IPS DF 6.9 (cell line): ENCODE measurements around the gene SPNS2.

Source experiments
- DNase-seq: peaks from one replicate; pipeline ENCODE4 v3.0.0-alpha.2; 2013; ENCODE audit warnings: low read depth, low spot score
- H3K27ac ChIP-seq: one replicate; pipeline ENCODE4 v1.5.1; 2013; ENCODE audit warnings: low read length, control low read depth
- H3K27me3 ChIP-seq: 2 replicates; pipeline ENCODE4 v1.6.1; 2013; ENCODE audit warnings: mild to moderate bottlenecking, low read length; ENCODE audit not compliant: control insufficient read depth, insufficient read depth
- H3K36me3 ChIP-seq: 2 replicates; pipeline ENCODE4 v1.6.1; 2013; ENCODE audit warnings: low read length; ENCODE audit not compliant: control insufficient read depth, insufficient read depth
- H3K4me1 ChIP-seq: 2 replicates; pipeline ENCODE4 v1.6.1; 2013; ENCODE audit warnings: low read length; ENCODE audit not compliant: control insufficient read depth, insufficient read depth
- H3K4me3 ChIP-seq: 2 replicates; pipeline ENCODE4 v1.5.1; 2013; ENCODE audit warnings: mild to moderate bottlenecking, low read length
- H3K9me3 ChIP-seq: 2 replicates; pipeline ENCODE4 v1.6.1; 2013; ENCODE audit warnings: low read length, inconsistent platforms; ENCODE audit not compliant: control insufficient read depth, insufficient read depth
- WGBS: extraction: QIAGEN DNeasy Blood & Tissue Kit; methylation state at CpG from one replicate; pipeline ENCODE4 v1.1.7; 2013; ENCODE audit warnings: mixed read lengths, missing lambda C conversion rate; ENCODE audit not compliant: insufficient read length, insufficient coverage; 5-methylcytosine and 5-hydroxymethylcytosine counted together

SPNS2 gene

GRCh38 chr17:4559966-4560365, 61.3 kb downstream of the SPNS2 start:
- H3K36me3 ChIP-seq: no peaks in the 10 kb centered on the region; the same call in 1 of the 2 replicates
- no peak overlapping the region for H3K4me3 ChIP-seq
- no peaks in the 10 kb centered on the region for H3K27me3 ChIP-seq
- H3K4me1 ChIP-seq: peaks cover 3% of the 10 kb centered on the region
- H3K9me3 ChIP-seq: no peaks in the 10 kb centered on the region
- no peak overlapping the region for H3K27ac ChIP-seq
- no peak for DNase-seq
- no CpG with 5 or more reads among the region's 5 CpGs for WGBS

DNA sequence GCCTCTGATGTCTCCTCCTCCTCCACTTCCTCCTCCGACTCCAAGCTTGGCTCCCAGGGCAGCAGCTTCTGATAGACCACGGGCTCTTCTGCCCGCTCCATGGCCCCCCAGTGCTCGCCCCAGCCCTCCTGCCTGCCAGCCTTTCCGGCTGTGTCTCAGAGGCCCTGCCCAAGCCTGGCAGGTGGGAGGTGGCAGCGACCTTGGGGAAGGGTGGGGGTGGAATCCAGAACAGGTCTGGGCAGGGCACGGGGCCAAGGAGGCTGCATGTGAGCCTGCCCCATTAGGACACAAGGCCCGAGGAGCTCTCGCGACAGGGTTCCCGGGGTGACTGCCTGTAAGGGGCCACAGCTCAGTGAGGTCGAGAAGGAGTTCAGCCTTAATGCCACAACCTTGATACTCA, 61.7 kb downstream of the SPNS2 start, which contains the start of gene GGT6:
Gene GGT6, minus strand, starts transcription at position 157 of the 400 bp plus-strand sequence. Its CDS starts 56 bp downstream, at position 101.
- no peaks in the 10 kb centered on the region for H3K27me3 ChIP-seq
- no CpG with 5 or more reads among the region's 12 CpGs for WGBS
- no peak within 1 kb of the TSS for H3K27ac ChIP-seq
- no peak within 1 kb of the TSS for H3K4me3 ChIP-seq
- H3K4me1 ChIP-seq: peaks cover 3% of the 10 kb centered on the region
- no peaks in the 10 kb centered on the region; the same call in 1 of the 2 replicates for H3K36me3 ChIP-seq
- DNase-seq: no peak
- H3K9me3 ChIP-seq: no peaks in the 10 kb centered on the region

DNA sequence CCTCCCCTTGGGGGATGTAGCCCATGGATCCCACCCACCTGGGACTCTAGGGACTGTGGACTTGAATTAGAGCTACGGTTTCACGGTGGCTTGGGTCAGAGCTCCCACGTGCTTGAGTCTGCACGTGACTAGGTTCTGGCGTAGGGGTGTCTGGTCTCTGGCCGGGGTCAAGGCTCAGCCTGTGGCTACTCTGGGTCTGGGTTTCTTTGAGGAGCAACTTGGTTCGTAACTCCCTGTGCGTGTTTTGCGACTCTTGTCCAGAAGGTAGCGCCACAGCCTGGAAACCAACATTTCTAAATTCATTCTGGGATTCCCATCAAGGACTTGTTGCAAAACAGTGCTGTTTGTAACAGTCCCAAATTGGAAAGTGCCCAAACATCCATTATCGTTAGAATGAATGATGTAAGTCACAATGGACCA, 62.2 kb downstream of the SPNS2 start:
- H3K9me3 ChIP-seq: no peaks in the 10 kb centered on the region
- no peaks in the 10 kb centered on the region for H3K27me3 ChIP-seq
- whole genome bisulfite sequencing: no CpG with 5 or more reads among the region's 11 CpGs
- peaks cover 3% of the 10 kb centered on the region for H3K4me1 ChIP-seq
- H3K4me3 ChIP-seq: no peak overlapping the region
- H3K36me3 ChIP-seq: no peaks in the 10 kb centered on the region; the same call in 1 of the 2 replicates
- no peak overlapping the region for H3K27ac ChIP-seq
- no peak for DNase-seq

DNA sequence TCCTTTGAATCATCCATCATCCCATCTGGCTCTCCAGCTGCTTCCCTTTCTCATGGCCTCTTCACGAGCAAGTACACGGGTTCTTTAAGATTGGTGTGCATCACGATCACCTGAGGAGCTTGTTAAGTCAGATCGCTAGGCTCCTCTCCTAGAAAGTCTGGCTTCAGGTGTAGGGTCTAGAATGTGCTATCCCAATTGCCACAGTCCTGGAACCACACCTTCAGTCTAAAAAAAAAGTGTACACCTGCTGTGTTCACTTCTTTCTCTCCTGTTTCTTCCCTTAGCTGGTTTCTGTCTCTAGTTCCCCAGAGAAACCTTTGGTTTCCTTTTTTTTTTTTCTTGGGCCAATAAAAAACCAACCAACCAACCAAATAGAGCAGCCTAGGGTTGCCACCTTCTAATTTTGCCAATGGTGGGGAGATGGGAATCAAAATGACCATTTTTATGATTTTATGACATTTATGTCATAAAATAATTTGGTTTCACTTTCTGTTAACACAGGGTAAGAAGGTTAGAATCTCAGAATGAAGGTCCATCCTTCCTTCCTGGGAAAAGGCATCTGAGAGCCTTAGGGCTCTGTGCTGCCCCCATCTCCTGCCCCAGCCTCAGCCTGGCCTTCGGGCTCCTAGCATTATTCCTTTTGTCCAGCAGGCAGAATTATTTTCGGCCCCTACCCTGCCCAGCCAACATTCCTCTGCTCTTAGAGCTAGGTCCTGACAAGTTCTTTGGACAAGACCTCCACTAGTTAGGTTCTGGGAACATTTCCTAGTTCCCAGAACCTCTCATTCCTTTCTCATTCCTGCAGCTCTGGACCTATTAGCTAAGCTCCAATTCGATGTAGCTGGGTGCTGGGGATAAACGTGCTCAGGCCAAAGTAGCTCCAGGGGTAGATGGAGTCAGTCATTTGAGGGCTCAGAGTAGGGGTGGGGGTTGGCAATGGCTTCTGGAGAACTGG, 63.6 kb downstream of the SPNS2 start:
- no peaks in the 10 kb centered on the region for H3K9me3 ChIP-seq
- H3K27ac ChIP-seq: no peak overlapping the region
- no peak overlapping the region for H3K4me3 ChIP-seq
- DNase-seq: no peak
- no peaks in the 10 kb centered on the region for H3K27me3 ChIP-seq
- H3K36me3 ChIP-seq: no peaks in the 10 kb centered on the region; the same call in 1 of the 2 replicates
- H3K4me1 ChIP-seq: no peaks in the 10 kb centered on the region; the same call in 1 of the 2 replicates
- WGBS: no CpG with 5 or more reads among the region's 8 CpGs

GRCh38 chr17:4565209-4566141, 66.8 kb downstream of the SPNS2 start:
- Histone ChIP-seq H3K27ac (no peak overlapping the region), H3K9me3 (no peaks in the 10 kb centered on the region), H3K36me3 (no peaks in the 10 kb centered on the region), H3K27me3 (no peaks in the 10 kb centered on the region), H3K4me3 (no peak overlapping the region), H3K4me1 (no peaks in the 10 kb centered on the region)
- DNase-seq: peak; percentile 78
- no CpG with 5 or more reads among the region's 16 CpGs for WGBS

DNA sequence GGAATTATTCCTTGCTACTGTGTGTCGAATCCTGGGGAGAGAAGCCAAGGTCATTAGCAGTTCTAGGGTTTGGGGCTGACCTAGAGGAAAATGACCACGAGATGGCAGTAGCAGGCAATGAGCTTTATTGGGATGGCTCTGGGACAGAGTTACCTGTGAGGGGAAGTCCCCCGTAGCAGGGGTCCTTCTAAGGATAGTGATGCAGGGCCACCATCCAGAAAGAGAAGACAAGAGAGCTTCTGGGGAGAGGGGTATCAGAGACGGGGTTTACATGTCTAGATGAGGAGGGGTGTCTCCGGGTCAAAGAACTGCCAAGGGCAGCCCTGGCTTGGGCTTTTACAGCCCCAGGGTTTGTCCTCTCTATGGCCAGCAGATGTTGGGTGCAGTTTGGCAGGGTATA, 68.1 kb downstream of the SPNS2 start:
- DNase-seq: peak; percentile 90
- Histone ChIP-seq H3K36me3 (no peaks in the 10 kb centered on the region), H3K27ac (no peak overlapping the region), H3K4me3 (no peak overlapping the region), H3K27me3 (no peaks in the 10 kb centered on the region), H3K9me3 (no peaks in the 10 kb centered on the region), H3K4me1 (no peaks in the 10 kb centered on the region)
- WGBS: no CpG with 5 or more reads among the region's 5 CpGs

DNA sequence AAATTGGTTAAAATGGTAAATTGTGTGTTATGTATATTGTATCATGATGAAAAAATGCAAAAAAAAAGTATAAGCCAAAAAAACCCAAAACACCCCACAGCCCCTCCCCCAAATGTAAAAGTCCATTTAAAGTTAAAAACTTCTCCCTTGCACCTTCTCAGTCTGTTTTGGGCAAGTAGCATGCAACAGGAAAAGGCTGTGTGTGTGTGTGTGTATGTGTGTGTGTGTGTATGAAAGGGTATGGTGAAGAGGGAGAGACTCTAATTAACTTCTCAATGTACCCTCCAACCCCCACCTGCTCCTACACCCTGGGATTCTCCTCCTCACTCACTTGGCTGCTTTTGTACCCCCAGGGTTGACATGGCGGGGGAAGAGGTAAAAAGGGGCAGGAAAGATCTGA, 70.9 kb downstream of the SPNS2 start:
- no peaks in the 10 kb centered on the region for H3K36me3 ChIP-seq
- WGBS: no CpG with 5 or more reads among the region's 1 CpG
- no peaks in the 10 kb centered on the region for H3K4me1 ChIP-seq
- H3K27ac ChIP-seq: no peak overlapping the region
- no peak for DNase-seq
- H3K4me3 ChIP-seq: no peak overlapping the region
- no peaks in the 10 kb centered on the region for H3K27me3 ChIP-seq
- no peaks in the 10 kb centered on the region for H3K9me3 ChIP-seq

DNA sequence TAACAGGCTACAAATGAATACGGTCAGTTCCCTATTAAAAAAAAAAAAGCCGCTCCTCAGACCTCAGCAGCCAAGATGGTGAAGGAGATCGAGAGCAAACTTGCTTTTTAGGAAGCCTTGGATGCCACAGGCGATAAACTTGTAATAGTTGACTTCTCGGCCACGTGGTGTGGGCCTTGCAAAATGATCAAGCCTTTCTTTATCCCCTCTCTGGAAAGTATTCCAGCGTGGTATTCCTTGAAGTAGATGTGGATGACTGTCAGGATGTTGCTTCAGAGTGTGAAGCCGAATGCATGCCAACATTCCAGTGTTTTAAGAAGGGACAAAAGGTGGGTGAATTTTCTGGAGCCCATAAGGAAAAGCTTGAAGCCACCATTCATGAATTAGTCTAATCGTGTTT, 73.5 kb downstream of the SPNS2 start:
- Histone ChIP-seq H3K36me3 (no peaks in the 10 kb centered on the region), H3K9me3 (no peaks in the 10 kb centered on the region), H3K4me1 (peaks cover 13% of the 10 kb centered on the region), H3K4me3 (no peak overlapping the region), H3K27me3 (no peaks in the 10 kb centered on the region), H3K27ac (no peak overlapping the region)
- DNase-seq: no peak
- no CpG with 5 or more reads among the region's 9 CpGs for WGBS

DNA sequence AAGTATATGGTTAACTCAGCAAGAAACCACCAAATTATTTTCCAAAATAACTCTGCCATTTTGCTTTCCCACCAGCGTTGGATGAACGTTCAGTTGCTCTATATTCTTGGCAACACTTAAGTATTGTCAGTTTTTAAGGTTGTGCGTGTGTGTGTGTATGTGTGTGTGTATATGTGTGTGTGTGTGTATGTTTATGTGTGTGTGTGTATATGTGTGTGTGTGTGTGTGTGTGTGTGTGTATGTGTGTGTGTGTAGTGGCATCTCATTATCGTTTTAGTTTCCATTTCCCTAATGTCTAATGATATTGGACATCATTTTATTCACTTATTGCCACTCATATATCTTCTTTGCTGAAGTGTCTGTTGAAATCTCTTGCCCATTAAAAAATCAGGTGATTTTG, 74.4 kb downstream of the SPNS2 start:
- Histone ChIP-seq H3K4me1 (peaks cover 15% of the 10 kb centered on the region), H3K4me3 (no peak overlapping the region), H3K36me3 (no peaks in the 10 kb centered on the region), H3K27ac (no peak overlapping the region), H3K9me3 (no peaks in the 10 kb centered on the region), H3K27me3 (no peaks in the 10 kb centered on the region)
- DNase-seq: no peak
- WGBS: 100% methylated on average over 1 of the region's 4 CpGs

DNA sequence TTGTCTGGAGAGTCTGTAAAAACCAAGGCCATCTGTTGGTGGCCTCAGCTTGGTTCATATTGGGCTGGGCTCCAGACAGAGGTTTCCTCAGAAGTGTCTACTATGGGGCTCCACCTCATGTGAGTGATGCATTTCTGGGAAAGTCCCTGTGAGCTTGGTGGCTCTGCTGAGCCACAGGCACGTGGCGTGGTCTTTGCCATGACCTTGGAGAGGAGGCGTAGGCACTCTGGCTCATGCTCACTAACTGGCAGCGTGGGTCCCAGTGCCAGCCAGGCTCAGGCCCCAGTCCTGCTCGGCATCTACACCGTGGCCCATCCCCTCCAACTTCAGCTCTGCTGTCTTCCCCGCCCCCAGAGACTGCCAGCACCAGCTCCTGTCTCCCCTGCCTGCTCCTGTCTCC, 75.0 kb downstream of the SPNS2 start:
- no peak for DNase-seq
- Histone ChIP-seq H3K9me3 (no peaks in the 10 kb centered on the region), H3K27ac (no peak overlapping the region), H3K4me3 (no peak overlapping the region), H3K27me3 (no peaks in the 10 kb centered on the region), H3K36me3 (no peaks in the 10 kb centered on the region), H3K4me1 (peaks cover 15% of the 10 kb centered on the region)
- WGBS: no CpG with 5 or more reads among the region's 7 CpGs
